GM20431 (cell line): ENCODE measurements around the gene GPR12.

ENCODE experiments used
- in situ Hi-C: fragments of 300-500 bp; cut with MseI, MboI; formaldehyde crosslinking; loops from one replicate; pipeline ENCODE4 v1.15.0; 2020; ENCODE audit warnings: low sequenced_read_pairs; ENCODE audit not compliant: unreplicated experiment

Gene GPR12

GRCh38 chr13:26759907-26760831 is at the start of gene GPR12:
GPR12 (minus strand) TSS chr13:26760786; CDS start chr13:26759827, 959 bp downstream.
- in situ Hi-C loops: no loop called here

DNA sequence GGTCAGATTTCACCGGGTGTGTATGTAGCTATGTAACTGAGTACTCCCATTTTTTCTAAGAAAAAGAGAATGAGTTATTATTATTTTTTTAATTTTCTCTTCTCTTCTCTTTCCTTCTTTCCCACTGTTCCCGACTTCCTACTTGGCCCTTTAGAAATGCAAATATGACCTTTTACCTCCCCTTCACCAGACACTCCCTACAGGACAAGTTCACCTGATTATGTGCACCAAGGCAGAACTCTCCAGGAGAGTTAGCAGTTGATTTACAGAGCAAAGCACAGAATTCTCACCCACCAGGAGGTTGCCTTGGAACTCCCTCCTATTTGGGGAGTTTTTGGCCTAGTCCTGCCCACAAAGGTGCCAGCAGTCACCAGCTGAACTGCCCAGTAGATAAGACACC is 49.5 kb upstream of the GPR12 start:
- in situ Hi-C loops: no loop called here

DNA sequence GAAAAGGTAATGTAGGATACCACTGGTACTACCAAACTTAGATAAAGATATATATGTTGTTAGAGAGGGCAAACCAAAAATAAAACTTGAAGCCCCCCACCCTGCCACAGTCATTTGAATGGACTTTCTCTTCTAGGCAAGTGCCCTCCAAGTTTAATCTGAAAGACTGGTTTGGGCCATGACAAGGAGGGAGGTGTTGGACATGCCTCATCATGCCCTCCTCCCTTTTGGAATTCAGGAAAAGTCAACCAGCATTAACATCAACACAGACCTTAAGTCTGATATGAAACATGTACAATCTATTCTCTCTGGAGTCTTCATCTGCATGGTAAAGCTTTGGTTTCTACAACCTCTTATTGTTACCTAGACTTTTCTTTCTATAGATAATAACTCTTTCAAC is 46.3 kb upstream of the GPR12 start:
- in situ Hi-C loops: no loop called here

GRCh38 chr13:26787961-26788360 is 27.4 kb upstream of the GPR12 start:
- in situ Hi-C loops: no loop called here

- in situ Hi-C loops: no loop called here
Observed at GRCh38 chr13:26786651-26787295, 26.2 kb upstream of the GPR12 start.

DNA sequence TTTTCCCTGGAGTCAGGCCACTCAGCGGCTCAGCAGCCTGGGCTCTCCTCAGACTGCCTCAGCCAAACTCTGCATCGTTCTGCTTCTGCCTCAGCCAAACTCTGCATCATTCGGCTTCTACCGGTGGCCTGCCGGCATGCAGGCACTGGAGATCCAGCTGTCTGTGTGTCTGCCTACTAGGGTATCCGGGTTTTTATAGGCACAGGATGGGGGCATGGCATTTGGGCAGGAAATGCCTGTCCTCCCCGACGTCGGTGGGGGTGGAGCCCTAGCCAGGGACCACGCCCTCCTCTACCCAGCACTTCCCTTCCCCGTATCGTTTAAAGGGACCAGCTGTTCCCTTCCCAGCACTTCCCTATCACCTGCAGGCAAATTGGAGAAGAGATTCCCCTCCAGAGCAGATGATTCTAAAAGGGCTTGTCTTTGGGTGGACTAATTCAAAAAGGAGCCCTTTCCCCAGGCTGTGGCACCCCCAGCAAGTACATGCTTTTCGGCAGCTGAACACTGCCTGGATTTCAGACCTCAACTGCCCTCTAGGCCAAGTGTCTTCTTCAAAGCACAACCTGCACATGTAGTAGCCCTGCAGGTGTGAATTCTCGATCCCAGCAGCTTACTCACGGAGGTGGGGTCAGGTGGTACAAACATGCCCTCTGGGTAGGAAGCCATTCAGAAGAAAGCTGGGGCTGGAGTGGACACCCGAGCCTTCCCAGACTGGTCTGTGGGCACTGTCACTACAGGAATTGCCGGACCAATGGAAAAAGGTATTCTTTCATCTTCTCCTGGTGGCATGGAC is 25.4 kb upstream of the GPR12 start:
- in situ Hi-C loops: no loop called here

- in situ Hi-C loops: no loop called here
Observed at GRCh38 chr13:26784704-26785639, 24.4 kb upstream of the GPR12 start.

GRCh38 chr13:26780411-26780810 is 19.8 kb upstream of the GPR12 start:
- in situ Hi-C loops: no loop called here

GRCh38 chr13:26779321-26779720 is 18.7 kb upstream of the GPR12 start:
- in situ Hi-C loops: no loop called here

- in situ Hi-C loops: no loop called here
Observed at GRCh38 chr13:26772531-26772930, 11.9 kb upstream of the GPR12 start.

DNA sequence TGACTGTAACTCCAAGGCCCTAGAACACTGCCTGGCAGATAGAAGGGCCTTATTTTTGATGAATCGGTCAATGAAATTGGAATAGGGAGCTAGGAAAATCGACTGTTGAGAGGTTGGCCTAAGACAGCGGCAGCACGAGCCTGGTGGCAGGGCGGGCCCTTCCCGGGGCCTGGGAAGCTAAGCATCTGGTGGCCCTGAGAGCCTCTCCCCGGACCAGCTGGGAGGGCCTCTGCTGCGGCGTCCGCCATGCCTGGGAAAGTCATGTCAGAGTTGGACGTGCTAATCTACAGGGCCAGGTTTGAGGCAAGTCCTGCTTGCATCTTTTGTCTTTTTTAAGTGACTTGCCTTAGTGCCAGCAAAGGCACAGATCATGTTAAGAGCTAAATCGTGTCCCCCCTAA is 11.2 kb upstream of the GPR12 start:
- in situ Hi-C loops: no loop called here

- in situ Hi-C loops: no loop called here
Observed at GRCh38 chr13:26762745-26763345, 2.3 kb upstream of the GPR12 start.

DNA sequence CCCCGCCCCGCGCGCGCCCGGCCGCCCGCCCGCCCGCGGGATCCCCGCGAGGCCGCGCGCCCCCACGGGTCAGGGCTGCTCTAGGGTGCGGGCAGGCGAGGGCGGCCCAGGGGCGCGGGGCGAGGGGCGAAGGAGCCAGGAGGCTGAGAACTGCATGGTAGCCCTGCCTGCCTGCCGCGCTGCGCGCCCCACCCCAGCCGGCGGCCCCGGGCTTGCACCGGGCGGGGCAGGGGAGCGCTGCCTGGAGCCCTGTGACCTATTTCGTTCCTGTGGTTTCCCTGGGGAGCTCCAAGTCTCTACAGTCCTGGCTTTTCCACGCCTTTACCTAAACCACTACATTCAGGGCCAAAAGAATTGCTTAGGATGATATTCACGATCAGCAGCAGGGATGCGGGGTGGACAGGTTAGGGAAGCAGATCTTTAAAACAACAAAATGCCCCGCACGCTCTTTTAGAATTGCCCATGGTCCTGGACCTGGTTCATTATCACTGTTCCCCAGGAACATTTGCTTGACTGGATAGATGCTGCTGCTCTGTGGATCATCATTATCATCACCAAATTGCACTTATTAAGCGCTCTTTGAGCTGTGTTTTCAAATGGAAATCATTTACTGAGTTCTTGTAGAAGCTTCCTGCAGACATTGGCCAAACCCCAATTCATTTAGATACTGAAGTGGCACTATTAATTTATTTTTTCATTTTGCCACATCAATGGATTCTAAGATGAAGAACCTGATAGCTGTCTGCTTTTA is 421 bp upstream of the GPR12 start:
- in situ Hi-C loops: no loop called here

- in situ Hi-C loops: no loop called here
Observed at GRCh38 chr13:26759249-26759906, 1.2 kb downstream of the GPR12 start.

DNA sequence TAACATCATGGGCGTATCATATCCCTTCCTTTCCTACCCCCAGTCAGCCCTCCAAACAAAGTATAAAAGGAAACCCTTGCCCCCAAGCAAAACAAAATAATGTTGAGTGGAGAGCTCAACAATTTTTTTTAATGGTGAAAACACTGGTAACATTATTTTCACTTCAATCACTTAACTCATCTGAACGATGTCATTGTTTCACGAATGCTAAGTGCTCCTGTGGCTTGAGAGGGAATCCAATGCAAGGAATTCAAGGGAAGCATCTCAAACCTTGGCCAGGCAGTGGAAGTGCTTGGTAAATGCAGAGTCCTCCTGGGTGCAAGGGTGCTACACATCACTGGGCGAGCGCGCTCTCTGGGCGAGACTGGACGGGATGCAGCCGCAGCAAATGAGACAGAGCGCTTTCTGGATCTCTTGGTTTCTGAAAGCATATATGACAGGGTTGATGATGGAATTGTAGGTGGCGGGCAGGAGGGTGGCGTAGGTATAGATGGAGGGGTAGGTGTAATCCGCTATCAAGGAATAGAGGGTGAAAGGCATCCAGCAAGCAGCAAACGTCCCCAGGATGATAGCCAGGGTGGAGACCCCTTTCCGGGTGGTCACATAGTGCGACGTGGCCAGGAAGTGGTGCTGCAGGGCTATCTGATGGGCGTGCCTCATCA is 2.0 kb downstream of the GPR12 start:
- in situ Hi-C loops: no loop called here

- in situ Hi-C loops: no loop called here
Observed at GRCh38 chr13:26756961-26757360, 3.6 kb downstream of the GPR12 start.

DNA sequence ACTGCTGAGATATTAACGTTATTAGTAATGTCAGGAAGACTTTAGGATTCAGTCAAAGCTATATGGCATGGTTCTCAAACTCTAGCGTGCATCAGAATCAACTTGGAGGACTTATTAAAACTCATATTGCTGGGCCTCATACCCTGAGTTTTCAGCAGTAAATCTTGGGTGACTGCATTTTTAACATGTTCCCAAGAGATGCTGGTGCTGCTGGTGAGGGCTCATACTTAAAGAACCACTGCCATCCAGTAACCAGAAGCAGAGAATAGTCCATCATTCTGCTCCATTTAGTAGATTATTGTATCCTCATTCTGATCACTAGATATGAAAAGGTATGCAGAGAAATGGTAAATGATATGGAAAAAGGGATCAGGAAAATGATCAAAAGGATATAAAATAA is 7.9 kb downstream of the GPR12 start:
- in situ Hi-C loops: no loop called here

- in situ Hi-C loops: no loop called here
Observed at GRCh38 chr13:26749905-26750304, 10.7 kb downstream of the GPR12 start.
